NCI-H345 (cell line): ENCODE measurements around the gene MTARC2.
A peak's percentile ranks its signal among the peaks of the same experiment; 100 is the strongest.

Experiments used
- DNase-seq: peaks from one replicate; lab custom pipeline; 2025; lab: John Stamatoyannopoulos, UW

The MTARC2 gene

DNA sequence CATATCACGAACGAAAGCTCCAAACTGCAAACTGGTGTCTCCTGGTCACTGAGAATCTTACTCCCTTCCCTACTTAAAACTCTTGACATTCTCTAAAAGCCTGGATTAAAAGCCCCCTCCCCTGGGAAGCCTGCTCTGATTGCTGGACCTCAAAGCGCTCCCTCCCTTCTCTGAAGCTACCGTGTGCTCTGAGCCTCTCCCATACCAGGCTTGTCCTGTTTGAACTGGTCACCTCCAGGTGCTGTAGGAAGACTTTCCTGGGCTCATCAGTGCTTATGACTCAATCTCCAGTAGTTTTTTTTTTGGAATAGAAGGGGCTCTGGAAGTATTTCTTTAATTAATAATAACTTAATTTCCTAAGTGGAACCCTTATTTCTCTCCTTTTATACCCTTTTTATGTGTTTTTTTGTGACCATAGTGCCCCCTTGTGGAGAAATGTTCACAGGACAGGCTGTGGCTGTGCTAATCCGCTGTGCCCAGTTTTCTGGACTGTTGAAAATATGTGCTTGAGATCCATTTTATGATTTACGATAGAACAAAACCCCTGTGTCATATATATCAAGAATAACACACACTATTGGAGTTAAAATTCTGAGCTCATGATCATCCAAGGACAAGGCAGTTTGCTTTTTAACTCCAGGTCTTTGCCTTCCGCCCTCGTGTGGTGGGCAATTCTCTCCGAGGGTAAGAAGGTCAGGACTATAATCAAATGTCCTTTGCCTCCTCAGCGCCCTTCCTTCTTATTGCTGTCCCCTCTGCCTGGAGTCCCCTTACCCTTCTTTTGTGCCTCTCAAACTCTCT lies 55.5 kb downstream of the MTARC2 start:
- peak; percentile 24 for DNase-seq

DNA sequence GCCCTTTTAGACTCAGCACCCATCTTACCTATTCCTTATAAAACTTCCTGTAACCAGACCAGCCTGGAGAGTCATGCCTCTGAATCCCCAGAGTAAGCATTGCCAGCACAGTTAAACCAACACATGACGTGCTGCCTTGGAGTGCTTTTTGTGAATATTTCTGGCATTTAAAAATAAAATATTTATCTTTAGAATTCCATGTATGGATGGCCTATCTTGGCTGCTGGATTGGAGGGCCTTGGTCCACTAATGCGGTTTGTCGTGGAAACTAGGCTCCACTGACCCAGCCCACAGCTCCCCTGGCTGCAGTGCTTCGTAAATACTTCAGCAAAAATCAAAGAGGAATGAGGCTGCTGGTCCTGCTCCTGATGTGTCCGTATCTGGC lies 56.1 kb downstream of the MTARC2 start:
- no peak for DNase-seq

DNA sequence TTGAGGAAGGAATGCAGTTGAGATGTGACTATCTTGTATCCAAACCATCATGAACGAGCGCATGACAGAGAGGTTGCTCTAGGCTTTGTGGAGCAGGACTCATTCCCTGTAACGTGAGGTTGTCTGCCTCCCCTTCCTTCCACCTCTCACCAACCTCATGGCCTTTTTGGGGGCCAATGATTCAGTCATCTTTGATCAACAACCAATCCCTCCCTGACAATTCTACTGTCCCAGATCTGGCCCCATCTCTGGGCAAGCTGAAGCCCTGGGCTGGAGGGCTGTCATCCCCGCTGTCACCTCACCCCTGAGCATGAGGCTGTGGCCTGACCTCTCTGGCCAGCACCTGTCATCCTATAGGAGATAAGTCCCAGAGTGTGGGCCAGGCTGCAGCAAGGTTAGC lies 58.3 kb downstream of the MTARC2 start:
- no peak for DNase-seq

DNA sequence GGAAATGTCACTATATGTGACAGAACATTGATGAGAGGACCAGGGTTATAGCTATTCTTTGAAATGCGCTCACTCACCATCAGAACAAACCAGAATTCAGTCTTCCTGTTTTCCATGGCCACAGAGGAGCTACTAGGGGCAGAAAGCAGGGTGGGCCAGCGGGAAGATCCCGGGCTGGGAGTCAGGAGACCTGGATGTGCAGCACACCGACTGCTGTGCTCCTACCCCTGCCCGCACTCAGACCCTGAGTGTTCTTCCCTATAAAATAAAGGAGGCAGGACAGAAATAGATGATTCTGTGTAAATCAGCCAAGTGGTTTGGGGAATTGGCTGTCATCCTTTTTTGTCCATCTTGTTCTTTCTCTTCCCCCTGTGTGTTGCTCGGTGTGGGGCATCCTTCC lies 59.6 kb downstream of the MTARC2 start:
- DNase-seq, result no peak

DNA sequence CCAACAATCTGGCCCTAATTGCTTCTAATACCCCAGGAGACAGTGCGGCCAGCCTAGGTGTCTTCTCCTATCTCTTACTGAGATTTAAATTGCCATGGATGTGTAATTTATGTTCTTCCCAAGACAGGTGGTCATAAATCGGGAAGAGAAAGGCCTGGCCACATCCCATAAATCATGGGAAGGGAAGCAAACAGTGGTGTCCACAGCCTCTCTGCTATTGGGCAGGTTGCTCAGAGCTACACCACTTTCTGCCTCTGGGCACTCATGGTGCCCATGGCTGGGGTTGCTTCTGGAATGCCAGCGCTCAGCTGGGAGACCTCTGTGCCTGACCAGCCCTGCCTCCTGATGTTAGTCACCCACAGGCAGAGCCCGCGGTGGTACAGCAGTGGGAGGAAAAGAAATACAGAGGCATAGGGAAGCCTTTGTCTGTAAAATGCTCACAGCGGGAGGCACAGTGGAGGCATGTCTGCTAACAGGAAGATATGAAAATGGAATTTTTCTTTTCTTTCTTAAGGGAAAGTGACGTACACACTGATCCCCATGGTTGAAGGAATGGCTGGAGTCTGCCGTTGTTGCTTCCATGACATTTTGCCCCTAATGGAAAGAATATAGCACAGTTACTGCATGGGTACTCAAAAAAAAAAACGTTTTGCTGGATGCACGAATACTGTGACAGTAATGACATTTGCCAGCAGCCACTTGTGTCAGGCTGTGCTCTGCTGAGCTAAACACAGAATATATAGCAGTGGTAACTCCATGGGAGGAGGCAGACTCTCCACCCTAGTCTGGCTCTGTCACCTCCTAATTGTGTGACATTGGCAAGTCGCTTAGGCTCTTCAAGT lies 60.4 kb downstream of the MTARC2 start:
- DNase-seq, result no peak

DNA sequence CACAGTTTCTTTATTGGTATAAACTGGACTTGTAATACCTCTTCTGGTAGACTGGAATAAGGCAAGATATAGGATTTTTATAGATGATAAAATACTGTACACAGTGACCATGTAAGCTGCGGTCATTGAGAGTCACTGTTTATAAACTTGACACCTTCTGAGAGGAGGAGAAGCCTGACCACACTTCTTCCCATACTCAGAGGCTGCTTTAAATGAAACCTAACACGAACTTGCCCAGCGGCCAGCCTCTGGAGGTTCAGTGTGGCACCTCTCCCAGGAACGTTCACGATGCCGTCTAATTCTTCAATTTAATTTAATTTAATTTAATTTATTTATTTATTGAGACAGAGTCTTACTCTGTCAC lies 61.0 kb downstream of the MTARC2 start:
- DNase-seq, result no peak

DNA sequence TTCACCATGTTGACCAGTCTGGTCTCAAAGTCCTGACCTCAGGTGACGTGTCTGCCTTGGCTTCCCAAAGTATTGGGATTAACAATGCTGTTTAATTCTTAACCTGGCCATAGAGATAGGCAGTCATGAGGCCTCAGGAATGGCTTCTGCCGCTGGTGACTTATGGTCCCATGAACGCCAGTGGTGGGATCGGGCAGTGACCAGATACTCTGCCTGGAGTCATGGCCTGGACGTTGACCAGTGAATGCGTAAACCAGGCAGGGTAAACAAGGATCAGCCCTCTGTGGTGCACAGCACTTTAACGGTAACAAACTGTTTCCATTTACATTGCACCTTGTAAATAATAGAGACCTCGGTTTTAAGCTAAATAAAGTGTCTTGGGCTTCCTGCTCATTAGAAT lies 61.6 kb downstream of the MTARC2 start:
- DNase-seq, result no peak

DNA sequence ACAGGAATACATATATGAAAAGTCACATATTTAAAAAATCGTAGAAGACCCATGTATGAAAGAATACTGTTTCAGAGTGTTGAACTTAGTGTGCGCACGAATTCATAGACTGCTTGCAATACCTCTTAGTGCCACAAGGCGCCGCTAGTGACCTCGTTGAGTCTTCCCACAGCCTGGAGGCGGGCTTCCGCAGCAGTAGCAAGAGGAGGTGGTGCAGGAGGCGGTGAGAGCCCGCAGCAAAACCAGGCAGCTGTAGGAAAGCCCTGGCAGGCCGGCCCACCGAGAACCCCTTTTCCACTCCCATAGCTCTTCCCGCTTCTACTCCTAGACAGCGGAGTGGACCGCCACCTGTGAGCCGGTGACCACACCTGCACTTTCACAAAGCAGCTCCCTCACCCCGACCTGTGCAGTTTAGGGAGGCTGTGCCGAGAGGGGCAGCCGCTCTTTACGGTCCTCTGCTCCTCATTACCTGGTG lies 62.1 kb downstream of the MTARC2 start:
- DNase-seq, result peak; percentile 56

DNA sequence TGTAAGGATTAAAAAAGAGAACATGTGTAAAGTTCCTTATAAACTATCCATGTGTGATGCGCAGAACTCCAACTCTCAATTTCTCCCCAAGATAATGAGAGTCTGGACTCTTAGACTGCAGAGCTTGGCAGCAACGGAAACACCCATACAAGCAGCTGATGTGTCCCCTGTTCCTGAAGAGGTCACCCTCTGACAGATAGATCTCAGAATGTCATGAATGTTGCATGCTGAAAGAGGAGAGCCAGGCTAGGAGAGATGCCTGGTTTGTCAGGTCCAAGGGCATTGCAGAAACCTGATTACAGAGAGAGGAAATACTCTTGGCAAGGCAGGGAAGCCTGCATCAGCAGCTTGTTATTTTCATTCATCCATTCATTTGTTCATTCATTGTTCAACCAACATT lies 62.8 kb downstream of the MTARC2 start:
- no peak for DNase-seq

DNA sequence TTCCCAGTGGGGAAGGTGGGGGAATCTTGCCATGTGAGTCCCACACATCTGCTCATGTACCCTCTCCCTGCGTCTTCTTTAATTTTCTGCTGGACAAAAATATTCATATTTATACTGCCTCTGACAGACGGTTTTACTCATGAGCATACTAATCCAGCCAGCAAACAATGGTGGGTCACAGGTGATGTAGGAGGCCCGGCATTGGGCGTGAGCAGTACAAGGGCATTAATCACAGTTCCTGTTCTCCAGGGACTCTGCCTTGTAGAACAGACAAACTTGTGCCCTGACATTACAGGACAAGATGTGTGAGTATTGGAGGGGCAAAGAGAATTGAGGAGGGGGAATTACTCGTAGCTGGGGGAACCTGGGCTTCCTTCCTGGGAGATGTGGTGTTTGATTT lies 63.6 kb downstream of the MTARC2 start:
- DNase-seq, result no peak

DNA sequence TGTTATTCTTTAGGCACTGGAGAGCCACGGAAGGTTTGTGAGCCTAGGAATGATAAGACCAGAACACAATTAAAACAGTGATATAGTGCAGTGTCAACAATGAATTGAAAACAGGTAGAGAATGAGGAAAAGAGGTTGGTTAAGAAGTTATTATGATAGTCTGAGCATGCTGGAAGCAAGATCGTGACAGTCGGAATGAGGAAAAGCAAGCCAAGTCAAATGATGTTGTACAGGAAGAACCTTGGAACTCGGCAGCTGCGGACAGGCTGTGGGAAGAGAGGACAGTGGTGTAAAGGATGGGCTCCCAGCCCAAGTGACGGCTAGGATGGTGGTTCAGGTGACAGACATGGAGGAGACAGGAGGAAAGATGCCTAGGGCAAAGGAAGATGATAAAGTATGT lies 64.2 kb downstream of the MTARC2 start:
- no peak for DNase-seq

DNA sequence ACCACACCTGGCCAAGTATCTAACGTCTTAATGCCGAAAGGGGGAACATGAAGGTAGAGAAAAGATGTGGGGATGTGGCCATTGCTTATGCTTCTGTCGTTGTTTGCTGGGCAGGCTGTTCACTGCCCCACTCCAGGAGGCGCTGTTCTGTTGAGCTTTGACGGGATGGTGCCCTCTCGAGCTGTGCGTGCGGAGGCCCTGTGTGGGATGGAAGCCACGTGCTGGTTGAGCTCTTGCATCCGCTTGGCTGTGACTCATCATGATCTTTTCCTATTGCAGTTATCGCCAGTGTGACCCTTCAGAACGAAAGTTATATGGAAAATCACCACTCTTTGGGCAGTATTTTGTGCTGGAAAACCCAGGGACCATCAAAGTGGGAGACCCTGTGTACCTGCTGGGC lies 64.9 kb downstream of the MTARC2 start:
- DNase-seq, result no peak

DNA sequence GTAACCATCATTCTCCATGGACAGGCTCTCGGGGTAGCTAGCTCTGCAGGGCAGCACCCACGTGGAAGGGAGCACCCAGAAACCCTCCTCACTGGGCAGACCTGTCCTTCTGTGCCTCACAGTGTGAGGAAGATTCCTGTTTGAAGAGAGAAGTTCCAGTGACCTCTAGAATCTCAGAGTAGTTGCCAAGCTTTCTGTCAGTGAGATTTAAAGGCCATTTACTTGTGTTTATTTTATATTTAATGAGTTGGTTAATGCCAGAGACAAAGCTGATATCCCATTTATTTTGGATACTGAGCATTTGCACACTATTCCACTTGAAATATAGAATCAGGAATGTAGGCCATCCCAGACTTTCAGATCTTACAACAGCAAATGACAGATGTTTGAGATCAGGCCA lies 67.3 kb downstream of the MTARC2 start:
- no peak for DNase-seq

DNA sequence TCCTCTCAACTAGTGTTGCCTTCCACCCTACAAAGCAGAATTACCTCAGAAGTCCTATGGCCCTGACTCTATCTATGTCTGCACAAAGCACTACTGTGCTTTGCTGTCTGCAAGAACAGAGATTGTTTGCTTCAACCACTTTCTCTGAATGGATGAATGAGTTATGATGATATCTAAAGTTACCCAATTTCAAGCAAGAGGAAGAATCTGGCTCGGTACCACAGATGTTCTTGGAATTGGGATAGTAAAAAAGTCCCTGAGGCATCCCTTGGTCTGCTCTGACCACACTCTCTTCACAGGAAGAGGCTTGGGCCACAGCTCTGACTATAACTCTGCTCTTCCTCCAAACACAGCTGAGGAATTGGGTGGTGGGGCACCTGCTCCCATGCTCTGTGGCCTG lies 69.8 kb downstream of the MTARC2 start:
- no peak for DNase-seq

DNA sequence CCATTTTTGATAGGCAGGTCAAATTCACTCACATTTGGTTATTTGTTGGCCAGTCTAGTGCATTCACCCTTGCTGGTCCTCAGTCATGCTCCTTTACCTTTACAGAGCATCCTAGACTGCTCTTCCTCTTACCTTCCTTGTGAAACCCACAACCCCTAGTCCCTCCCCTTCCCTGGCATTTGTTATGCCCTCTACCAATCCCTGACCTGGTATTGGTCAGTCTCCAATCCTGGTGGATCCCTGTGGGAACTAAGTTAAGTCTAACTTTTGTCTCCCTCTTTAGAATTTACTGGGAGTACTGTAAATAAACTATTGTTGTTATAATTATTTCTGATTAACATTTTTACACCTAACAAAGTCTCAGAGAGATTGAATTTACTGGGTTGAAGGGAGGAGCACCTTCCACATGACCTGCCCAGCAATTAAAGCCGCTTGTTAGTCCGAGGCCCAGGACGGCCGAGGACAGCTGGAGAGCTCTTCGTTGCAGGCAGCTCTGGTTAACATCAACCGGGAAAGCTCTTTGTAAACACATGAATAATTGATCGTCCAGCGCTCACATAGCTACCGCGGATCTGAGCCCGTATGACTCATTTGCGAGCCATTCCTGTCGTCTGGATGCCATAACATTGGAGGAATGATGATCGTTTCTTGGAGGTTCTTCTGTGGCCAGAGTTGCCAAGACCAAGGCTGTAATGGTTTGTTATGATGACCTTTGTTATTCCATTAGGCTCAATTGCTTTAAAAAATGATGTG lies 70.5 kb downstream of the MTARC2 start:
- DNase-seq, result no peak

DNA sequence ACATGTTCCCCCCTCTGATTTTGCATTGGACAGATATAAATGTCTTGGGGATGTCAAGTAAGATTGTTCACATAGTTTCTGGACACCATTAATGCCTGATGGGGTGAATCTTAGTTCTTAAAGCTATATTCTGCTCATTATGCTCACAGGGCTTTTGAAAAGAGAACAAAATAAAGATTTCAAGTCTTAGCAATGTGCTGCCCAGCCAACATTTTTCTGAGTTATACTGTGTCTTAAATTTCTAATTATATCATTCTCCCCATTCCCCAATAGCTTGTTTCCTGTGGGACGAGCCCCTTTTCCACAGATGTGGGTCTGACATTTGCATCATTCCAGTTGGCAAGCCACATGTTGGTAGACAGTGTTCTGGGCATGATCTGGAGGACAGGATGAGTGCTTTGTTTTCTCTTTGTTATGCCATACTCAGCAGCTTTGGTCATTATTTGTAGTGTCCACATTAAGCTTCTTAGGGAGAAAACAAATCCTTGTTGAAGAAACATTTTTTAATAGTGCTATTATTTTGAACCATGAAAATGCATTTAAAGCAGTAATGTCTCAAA lies 71.4 kb downstream of the MTARC2 start:
- no peak for DNase-seq

DNA sequence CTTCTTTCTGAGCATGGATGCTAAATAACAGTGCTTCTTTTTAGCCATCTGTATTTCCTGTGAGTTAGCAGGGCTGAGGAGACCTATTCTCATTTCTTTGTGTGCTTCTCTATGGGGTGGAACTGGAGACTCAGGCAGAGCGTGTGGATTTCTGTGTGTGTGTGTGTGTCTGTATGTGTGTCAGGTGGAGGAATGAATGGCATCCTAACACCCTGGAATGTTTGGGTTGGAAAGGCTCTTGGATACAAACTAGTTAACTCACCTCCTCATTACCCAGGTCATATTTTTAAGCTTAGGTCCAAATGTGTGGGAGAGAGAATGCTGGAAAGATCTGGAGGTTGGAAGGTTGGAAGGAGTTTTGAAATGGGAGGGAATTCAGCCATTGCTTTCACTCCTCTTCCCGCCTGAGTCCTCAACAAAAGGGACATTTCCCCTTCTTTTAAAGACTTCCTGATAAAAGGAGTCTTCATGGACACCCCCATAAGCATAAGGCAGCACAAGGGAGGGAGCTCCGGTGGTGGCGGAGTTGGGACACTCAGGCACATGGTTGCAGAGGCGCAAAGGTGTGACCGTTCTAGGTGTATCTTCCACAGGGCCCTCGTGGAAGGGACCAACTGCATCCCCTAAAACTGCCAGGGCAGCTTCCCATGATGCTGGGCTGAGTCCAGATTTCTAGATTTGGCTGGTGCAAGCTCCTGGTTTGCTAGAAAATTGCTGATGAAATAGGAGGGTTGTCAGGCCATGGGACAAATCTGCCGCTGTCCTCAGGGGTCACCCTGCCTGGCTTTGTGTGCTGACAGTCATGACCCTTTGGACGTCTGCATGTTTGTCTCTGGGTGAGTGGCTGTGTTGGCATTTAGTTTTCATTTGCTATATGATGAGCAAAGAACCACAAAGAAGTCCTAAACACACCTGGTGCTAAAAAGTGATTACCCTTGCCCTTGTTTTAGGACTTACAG lies 76.2 kb downstream of the MTARC2 start:
- DNase-seq, result no peak

DNA sequence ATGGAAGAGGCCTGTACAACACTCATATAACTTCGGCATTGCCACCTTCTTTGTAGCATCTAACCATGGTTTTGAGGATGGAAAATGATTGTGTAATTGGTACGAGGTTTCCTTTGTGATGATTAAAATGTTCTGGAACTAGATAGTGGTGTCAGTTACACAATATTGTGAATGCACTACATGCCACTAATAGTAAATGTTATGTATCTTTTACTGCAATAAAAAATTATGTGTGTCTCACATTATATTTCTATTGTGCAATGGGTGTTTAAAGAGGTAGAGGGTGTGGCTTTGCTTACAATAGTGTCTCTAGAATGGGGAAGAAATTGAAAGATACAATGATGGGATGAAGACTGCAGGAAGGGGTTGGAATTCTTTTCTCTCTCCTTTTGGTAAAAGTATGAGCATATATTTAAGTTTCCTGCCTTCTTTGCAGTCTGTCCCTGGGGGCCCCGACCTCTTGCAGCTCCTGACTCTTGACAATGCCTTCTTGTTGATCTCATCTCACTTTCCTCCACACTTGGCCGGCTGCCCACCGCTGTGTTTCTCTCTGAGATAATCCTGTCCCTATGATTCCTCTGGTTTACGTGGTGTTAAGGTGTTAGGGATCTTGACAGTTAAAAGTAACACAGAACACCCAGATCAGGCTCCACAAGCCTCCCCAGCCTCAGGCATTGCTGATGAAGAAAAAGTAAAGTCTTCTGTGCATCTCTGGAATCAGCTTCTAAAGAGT lies 77.9 kb downstream of the MTARC2 start:
- DNase-seq, result no peak

DNA sequence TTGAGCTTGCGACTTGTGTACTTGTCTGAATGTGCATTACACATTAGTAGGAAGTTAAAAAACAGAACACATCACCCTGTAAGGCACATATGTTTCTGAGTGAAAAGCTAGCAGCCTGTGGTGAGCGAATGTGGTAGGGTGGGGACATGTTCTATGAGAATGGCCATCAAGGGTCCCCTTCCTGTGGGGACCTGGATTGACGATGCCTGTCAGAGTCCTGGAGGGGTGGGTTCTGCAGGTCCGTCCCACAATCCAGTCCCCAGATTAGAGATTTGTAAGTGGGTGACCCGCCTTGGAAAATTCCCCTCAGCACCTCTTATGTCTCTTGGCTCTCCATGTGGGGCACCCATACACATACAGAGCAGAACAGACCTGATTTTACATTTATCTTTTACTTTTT lies 78.6 kb downstream of the MTARC2 start:
- DNase-seq, result no peak

DNA sequence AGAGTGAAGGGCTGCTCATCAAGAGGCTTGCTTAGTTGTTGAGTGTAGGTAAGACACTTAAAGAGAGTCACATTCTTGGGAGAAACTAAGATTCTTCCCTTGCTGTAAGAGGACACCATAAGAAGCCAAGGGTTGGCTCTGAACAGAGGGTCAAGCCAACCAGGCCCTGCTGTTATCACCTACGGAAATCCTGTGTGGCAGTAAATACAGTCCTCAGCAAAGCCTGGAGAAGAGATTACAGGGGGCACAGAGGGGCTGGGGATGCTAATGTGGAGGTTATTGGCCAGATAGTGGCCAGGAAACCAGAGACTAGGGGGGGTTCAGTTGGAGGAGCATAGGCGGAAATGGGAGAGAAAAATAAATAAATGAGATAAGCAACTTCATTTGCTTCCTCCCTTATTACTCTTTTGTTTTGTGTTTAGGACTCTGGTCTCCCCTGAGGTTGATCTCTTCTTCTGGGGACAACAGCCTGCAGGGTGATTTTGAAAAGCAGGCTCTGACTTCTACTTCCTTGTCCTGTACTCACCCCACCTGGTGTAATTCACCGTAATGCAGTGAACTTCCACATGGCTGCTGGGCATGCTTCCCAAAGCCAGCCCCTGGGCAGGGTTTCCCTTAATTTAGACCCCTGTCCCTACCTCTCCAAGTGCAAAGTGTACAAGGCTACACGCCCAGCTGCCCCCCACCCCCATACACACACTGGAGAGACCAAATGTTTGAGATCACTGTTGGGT lies 79.5 kb downstream of the MTARC2 start:
- peak; percentile 57 for DNase-seq
